Nucleus accumbens (tissue), 56 donors: ENCODE data around the gene TRA2A.
"Not testable (repeated sequence)": the region's sequence is repeated elsewhere in the genome, so short reads cannot be mapped to it uniquely, and the experiment has no call there.

Source experiments
- DNase-seq, 56 donors: peaks; one replicate each; lab custom pipeline; 2025; lab: John Stamatoyannopoulos, UW

The TRA2A gene

DNA sequence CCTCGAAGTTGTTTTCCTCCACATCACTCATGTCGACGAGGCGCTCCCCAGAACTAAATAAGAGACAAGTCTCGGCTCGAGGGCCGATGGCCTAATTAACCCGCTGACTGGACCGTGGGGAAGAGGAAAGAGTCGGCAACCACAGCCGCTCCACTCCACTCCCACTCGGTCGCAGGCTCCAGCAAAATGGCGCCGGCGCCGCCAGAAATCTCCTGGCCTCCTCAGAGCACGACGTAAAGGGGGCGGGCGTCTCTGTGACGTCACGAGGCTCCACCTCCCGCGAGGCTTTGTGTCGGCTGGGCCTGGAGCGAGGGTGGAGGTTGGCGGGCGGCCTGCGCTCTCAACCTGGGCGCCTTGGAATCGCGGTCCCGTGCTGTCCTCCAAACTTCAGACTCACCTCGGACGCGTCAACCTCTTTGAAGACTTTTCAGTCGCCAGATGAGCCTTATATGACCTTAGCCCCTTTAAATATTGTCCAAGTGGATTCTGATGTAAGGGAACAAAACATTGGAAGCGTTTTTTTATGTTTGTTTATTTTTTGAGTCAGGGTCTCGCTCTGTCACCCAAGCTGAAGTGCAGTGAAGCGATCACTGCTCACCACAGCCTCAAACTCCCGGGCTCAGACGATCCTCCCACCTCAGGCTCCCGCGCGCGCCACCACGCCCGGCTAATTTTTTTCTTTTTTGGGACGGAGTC is at the start of gene TRA2A:
Gene TRA2A, minus strand, starts transcription at position 188 of the 696 bp plus-strand sequence. Its CDS starts 157 bp downstream, at position 31.
- peak; percentile 70 to 99 (median 94) for DNase-seq

DNA sequence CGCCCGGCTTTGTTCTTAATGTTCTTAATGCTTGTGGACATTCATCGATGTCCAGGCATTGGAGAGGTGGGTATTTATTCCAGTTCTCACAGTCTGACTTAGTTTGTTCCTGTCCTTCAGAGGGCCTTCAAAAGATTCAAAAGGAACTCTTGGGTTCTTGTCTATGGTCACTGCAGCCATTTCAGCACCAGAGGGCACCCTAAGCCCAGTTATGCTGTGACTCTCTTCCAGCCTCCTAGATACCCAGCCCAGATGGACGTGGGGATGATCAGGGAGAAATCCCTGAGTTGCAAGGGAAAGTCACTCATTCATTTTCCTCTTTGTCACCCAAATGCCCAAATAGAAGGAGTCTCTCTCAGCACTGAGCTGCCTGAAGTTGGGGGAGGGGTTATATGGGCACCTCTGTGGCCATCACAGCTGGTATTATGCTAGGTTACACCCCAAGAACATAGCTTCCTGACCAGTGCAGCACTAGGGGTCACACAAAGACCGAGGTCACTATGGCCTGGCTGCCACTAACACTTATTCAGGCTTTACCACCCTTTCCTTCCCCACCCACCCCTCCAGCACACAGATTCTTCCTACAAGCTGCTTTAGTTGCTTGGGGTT is 38.9 kb upstream of the TRA2A start:
- peak in 52 of 56 donors; percentile 1 to 82 (median 46) for DNase-seq

DNA sequence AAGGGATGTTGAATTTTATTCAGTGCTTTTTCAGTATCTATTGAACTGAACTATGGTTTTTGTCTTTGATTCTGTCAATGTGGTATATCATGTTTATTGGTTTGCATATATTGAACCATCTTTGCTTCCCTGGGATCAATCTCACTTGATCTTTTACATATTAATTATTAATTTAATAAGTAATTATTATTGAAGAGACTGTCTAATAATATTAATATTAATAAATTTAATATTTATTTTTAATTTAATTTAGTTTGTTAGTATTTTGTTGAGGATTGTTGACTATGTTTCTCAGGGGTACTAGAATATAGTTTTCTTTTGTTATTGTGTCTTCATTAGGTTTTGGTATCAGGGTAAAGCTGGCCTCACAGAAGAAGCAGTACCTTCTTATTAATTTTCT is 26.5 kb upstream of the TRA2A start:
- no peak for DNase-seq

DNA sequence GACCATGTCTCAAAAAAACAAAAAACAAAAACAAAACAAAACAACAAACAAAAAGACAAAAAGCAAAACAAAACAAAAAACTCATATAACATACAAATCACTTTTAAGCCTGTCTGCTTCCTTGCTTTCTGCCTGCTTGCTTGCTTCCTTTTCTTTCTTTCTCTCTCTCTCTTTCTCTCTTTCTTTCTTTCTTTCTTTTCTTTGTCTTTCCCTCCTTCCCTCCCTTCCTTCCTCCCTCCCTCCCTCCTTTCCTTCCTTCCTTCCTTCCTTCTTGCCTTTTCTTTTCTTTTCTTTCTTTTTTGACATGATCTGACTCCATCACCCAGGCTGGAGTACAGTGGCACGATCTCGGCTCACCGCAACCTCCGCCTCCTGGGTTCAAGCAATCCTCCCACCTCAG is 15.9 kb upstream of the TRA2A start:
- DNase-seq = no peak

DNA sequence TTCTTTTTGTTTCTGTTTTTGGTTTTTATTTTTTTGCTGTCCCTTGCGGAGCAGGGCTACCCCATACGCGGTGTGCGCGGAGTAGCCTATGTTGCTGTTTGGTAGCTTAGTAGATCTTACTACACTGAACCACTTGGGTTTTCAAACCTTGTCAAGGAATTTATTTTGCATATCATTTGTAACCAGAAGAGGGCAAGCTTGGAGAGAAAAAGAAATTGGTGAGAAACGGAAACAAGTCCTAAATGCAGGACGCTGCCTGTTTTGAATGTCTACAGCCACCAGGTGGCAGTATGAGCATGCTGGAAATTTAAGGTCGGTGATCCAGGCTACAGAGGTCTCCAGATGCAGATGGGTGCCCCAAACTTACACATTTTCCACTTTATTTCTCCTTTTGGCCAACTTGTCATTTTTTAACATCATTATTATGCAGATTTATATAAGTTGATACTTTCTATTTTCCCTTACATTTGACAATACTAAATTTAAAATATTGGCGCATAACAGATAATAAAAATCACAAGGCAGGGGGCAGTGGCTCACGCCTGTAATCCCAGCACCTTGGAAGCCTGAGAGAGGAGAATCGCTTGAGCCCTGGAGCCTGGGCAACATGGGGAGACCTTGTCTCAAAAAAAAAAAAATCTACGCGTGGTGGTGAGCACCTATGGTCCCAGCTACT is 15.3 kb upstream of the TRA2A start:
- DNase-seq = peak in 53 of 56 donors; percentile 1 to 88 (median 53)

DNA sequence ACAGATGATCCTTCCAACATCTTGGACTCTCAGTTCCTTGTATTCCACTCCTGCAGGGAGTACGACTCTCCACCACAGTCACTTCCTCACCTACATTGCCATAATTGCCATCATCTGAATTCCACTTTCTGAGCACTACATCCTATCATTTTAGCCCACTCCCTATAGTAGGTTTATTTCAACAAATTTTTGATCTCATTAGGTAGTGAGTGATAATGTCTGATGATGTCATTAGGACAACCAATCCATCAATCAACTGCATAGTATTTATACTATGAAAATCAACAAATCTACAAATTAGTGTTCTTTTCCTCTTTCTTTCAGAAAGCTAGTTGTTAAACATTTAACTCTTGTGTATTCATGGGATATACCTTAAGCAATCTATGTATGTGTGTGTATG is 13.7 kb upstream of the TRA2A start:
- DNase-seq = no peak

DNA sequence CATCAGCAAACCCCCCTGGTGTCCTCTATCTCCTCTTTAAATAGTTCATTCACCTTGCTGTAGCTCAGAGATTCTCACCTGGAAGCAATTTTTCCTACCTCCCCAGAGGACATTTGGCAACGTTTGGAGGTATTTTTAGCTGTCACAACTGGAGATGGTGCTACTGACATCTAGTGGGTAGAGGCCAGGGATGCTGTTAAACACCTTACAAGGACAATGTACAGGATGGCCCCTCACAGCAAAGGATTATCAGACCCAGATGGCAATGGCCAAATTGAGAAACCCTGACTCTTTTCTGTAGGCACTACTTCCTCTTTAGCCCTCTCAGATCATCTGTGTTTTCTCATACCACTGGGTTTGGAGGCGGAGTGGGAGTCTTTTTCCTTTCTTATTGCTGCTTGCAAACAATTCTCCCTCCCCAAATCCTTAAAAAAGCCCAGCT is 13.2 kb upstream of the TRA2A start:
- DNase-seq = no peak

DNA sequence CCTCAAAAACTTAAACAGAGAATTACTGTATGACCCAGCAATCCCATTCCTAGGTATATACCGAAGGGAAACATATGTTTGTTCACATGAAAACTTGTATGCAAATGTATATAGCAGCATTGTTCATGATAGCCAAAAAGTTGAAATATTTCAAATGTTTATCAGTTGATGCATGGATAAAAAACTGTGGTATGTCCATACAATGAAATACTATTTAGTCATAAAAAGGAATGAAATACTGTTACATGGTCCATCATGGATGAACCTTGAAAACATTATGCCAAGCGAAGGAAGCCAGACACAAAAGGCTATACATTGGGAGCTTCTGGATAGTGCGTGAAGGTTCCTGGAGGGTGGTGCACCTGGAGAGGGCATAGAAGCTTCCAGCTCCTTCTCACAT is 11.0 kb upstream of the TRA2A start:
- no peak for DNase-seq

DNA sequence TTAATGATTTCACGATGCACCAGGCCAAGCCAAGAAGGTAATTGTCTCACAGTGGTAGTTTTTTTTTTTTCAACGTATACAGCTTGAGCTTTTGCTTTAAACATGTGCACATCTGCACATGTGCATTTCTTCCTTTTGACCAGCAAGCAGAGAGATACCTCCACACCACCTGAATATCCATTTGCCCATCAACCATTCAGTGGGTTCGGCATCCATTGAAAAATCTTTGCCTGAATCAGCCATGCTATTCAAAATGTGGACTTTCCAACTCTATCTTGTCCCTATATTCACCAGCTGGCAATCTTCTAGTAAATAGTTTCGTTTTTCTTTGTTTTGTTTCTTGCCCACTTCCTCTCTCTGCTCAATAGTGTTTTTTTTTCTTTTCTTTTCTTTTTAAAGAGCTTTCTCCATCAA is 7.7 kb upstream of the TRA2A start:
- DNase-seq = no peak

DNA sequence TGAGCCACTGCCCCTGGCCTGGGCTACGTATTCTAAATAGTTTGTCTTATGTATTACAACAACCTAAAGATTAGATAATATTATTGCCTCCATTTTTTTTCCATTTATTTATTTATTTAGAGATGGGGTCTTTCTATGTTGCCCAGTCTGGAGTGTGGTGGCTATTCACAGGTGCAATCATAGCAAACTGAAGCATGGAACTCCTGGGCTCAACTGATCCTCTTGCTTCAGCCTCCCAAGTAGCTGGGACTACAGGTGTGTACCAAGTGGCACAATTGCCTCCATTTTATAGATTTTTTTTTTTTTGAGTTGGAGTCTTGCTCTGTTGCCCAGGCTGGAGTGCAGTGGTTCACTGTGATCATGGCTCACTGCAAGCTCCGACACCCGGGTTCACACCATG is 6.5 kb upstream of the TRA2A start:
- DNase-seq = no peak

DNA sequence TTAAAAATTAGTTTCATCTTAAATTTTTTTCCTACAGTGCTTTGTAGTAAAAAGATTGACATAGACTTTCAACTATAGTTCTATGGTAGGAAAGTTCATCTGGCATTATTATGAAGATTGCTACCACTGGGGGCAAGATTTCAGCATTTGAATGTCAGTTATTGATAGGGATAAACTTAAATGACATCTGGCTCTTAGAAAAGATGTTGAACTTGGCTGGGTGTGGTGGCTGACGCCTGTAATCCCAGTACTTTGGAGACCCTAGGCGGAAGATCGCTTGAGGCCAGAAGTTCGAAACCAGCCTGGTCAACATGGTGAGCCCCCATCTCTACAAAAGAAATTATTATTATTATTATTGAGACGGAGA is 1.4 kb upstream of the TRA2A start:
- DNase-seq = no peak

DNA sequence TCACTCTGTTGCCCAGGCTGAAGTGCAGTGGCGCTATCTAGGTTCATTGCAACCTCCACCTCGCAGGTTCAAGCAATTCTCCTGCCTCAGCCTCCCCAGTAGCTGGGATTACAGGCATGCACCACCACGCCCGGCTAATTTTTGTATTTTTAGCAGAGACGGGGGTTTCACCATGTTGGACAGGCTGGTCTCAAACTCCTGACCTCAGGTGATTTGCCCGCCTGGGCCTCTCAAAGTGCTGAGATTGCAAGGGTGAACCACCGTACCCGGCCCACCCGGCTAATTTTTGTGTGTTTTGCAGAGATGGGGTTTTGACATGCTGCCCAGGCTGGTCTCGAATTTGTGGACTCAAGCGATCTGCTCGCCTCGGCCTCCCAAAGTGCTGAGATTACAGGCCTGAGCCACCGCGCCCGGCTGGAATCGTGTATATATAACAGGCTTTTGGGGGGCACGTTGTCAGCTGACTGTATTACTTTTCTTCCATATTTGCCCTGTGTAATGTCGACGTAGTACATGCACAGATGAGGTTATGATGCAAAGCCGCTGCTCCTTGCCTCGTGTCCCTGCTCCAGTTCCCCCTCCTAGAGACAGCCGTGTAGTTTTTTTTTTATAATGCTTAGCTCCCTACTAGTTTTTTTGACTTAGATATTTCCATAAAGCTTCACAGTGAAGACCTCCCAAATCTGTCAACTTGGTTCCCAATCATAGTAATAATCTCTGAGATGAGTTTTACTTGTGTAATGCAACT is 883 bp upstream of the TRA2A start:
- DNase-seq = no peak

DNA sequence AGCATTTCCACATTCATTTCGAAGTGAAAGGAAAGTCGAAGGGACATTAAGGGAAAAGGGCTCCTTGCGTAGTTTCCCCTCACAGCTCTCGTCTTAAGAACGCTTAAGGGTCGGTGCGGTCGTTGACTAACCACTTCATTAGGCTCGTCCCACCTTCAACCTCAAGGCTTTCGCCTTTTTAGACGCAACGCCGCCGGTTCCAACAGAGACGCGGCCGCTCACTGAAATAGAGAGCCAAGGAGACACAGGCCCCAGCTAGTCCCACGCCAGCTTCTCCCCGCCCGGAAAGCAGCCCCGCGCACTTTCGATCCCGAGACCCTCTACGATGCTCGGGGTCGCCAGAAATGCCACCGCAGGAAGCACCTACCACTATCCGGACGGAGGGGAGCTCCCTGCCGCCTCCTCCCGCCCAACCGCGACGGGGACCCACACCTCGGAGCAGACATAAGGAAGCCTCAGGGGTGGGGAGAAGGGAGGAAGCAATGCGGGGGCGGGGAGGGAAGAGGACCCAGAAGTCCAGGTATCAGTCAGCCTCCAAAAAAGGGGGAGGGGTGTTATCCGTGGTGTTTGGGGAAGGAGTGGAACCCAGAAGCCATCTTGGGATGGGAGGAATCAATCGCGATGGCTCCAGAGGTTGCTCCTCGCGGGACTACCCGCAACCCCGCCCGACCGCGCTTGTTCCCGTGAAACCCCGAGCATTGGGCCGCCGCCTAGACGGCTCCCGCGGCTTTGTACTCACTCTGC is 559 bp downstream of the TRA2A start:
- DNase-seq = peak in 50 of 56 donors; percentile 20 to 81 (median 64)

DNA sequence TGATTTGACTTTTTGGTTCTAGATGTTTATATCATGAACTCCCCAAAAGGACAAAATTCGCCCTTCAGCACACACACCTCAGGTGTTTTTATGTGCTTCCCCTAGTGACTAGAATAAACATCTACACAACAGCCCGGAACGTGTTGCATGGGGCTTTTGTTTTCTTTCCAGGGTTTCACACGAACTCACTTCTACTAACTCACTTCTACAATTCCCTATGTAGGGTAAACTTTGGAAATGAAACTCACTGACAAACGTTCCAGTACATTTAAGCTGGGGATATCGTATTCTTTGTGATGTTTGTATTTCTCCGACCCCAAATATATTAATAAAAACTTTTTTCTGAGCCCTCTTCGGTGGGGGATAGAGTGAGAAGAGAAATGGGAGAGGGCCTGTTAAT is 1.4 kb downstream of the TRA2A start:
- DNase-seq = no peak

DNA sequence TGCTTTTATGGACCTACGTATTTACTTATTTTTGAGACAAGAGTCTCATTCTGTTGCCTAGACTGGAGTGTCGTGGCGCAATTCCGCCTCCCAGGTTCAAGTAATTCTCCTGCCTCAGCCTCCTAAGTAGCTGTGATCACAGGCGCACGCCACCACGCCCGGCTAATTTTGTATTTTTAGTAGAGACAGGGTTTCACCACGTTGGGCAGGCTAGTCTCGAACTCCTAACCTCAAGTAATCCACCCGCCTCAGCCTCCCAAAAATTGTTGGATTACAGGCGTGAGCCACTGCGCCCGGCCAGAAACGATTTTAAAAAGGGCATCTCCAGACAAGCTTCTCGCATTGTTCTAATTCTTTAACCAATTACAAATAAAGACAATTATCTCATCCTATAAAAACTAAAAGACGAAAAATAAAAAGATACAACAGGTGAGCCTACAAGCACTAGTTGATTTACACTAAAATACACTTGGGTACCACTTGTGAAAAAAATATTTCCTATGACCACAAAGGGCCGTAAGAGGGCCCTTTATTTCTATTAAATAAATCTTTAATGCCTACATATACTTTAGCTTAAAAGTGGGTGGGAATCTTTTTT is 2.4 kb downstream of the TRA2A start:
- no peak for DNase-seq

DNA sequence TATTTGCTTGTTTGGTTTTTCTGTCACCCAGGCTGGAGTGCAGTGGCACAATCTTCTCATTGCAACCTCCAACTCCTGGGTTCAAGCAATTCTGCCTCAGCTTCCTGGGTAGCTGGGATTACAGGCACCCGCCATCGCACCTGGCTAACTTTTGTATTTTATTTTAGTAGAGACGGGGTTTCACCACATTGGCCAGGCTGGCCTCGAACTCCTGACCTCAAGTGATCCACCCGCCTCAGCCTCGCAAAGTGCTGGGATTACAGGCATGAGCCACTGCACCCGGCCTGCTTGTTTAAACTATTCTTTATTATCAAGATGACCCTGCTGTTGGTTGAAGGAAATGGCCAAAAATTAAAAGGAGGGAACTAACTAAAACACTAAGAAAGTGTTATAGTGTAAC is 6.2 kb downstream of the TRA2A start:
- DNase-seq = not testable (repeated sequence)

DNA sequence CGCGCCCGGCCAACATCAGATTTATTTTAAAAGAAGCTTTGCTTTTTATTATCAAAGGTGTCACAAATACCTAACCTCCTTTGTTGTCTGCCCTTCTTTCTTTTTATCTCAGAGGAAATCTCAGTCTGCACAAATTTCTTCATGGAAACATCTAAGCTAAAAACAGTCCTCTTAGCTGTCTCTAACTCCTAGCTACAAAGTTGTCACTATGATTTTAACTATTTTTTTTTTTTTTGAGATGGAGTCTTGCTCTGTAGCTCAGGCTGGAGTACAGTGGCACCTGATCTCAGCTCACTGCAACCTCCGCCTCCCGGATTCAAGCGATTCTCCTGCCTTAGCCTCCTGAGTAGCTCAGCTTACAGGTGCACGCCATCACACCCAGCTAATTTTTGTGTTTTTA is 7.3 kb downstream of the TRA2A start:
- DNase-seq = no peak

DNA sequence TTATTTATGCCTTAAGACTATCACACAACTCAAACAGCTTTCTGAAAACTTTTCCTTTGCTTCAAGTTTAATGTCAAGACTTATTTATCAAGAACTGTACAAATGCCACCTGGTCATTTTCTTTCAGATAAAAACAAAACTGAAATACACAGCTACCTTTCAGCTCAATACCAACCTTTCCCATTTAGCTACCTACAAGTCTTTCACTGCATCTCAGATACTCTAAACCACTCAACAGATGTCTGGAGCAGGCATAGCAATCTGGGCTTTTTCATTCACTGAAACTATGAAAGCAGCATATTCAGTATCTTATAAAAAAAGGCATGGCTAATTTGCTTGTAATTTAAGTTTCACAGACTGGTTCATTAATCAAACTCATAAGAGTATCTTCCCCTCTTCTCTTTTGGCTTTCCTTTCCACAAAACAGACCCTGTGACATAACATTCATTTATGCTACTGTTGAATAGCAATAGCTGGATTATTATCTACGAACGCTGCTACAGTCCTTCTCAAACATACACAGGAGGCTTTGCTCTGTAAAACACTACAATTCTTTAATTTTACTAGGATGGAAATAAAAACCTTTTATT is 8.2 kb downstream of the TRA2A start:
- no peak for DNase-seq

DNA sequence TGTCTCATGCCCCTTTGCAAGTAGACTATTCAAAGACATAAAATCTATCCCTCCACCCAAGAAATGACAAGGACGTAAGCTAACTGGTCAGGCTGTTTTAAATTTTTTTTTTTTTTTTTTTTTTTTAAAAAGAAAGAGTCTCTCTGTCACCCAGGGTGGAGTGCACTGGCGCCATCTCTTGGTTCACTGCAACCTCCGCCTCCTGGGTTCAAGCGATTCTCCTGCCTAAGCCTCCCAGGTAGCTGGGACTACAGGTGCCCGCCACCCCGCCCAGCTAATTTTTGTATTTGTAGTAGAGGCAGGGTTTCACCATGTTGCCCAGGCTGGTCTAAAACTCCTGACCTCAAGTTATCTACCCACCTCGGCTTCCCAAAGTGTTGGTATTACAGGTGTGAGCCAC is 11.2 kb downstream of the TRA2A start:
- no peak for DNase-seq

DNA sequence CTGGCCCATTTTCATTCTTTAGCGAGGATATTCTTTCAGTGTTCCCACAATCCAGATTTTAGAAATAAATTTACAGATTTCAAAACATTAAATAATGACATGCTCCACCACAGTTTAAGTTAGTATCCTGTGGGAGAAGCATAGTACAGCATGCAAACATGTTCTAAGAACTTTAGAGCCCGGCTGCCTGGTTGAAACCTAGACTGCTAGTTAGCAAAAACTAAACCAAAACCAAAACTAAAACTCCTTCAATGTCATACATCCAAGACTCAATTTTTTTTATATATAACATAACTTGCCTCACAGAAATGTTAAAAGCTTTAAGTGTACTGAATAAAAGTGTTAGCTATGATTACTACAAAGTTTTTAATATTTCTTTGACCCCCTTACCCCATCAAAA is 17.0 kb downstream of the TRA2A start:
- DNase-seq = no peak
